Neural progenitor cell (in vitro differentiated cells): ENCODE data around the gene GCNT2.

Experiments
- EZH2 ChIP-seq: fragments of 200-600 bp; sonication (generic); IDR thresholded peaks from 2 replicates; pipeline ENCODE4 v1.6.1; 2017; ENCODE audit warnings: antibody characterized with exemption, mild to moderate bottlenecking, moderate library complexity
- TF ChIP-seq, protein P1 (sequence below): fragments of 200-600 bp; sonication (generic); IDR thresholded peaks from 2 replicates; pipeline ENCODE4 v1.5.1; 2017; ENCODE audit warnings: antibody characterized with exemption, mild to moderate bottlenecking

DNA sequence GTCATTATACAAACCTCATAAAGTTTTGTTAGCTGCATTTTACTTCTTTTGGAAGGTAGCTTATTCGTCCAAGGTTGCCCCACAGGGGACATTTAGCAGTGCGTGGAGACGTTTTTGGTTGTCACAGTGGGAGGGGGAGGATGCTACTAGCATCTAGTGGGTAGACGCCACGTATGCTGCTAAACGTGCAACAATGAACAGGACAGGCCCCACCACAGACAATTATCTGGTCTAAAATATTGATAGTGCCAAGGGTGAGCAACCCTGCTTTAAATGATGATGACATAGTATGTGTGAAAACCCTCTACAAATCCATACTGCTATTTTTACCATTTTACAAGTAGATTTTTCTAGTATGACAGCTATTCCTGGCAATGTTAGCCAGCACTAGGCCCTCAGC, 13.9 kb upstream of the GCNT2 start:
- no peak for TF ChIP-seq EZH2
- TF ChIP-seq, protein P1, sequence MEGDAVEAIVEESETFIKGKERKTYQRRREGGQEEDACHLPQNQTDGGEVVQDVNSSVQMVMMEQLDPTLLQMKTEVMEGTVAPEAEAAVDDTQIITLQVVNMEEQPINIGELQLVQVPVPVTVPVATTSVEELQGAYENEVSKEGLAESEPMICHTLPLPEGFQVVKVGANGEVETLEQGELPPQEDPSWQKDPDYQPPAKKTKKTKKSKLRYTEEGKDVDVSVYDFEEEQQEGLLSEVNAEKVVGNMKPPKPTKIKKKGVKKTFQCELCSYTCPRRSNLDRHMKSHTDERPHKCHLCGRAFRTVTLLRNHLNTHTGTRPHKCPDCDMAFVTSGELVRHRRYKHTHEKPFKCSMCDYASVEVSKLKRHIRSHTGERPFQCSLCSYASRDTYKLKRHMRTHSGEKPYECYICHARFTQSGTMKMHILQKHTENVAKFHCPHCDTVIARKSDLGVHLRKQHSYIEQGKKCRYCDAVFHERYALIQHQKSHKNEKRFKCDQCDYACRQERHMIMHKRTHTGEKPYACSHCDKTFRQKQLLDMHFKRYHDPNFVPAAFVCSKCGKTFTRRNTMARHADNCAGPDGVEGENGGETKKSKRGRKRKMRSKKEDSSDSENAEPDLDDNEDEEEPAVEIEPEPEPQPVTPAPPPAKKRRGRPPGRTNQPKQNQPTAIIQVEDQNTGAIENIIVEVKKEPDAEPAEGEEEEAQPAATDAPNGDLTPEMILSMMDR, result no peak
